Fibroblast of lung (primary cell): ENCODE results near the gene RGS19. TPM values are rescaled to one million over a fixed set of nuclear protein-coding genes. Genes with fewer than 3 reads are reported as not detected.
A peak's percentile ranks its signal among the peaks of the same experiment; 100 is the strongest.

Experiments
- DNase-seq, 2 donors: peaks; one replicate each; pipeline versions ENCODE4 v3.0.0 to v3.0.0-alpha.2; 2010; ENCODE audit warnings: low read depth in 2 of 2
- H2AFZ ChIP-seq: 2 replicates; pipeline ENCODE4 v1.5.1; 2012; ENCODE audit warnings: low read length, control low read depth, inconsistent platforms
- H3K27ac ChIP-seq: 2 replicates; pipeline ENCODE4 v1.5.1; 2011; ENCODE audit warnings: low read length, control low read depth; ENCODE audit not compliant: insufficient read depth
- H3K27me3 ChIP-seq: 2 replicates; pipeline ENCODE4 v1.5.1; 2011; ENCODE audit warnings: mild to moderate bottlenecking, low read length; ENCODE audit not compliant: control insufficient read depth, insufficient read depth
- H3K36me3 ChIP-seq: 2 replicates; pipeline ENCODE4 v1.5.1; 2011; ENCODE audit warnings: low read length; ENCODE audit not compliant: control insufficient read depth, insufficient read depth
- H3K4me1 ChIP-seq: 2 replicates; pipeline ENCODE4 v1.5.1; 2011; ENCODE audit warnings: low read length; ENCODE audit not compliant: control insufficient read depth, insufficient read depth; ENCODE audit errors: extremely low read depth
- H3K4me2 ChIP-seq: 2 replicates; pipeline ENCODE4 v1.5.1; 2011; ENCODE audit warnings: low read length, control low read depth; ENCODE audit not compliant: insufficient read depth; ENCODE audit errors: extremely low read depth
- H3K4me3 ChIP-seq, 4 experiments: fragments of 200-600 bp in 1 of 4; sonication (generic) in 1 of 4; replicated peaks in 1 of 4; 2 replicates each; pipeline ENCODE4 v1.5.1; 2011 to 2016; ENCODE audit warnings: low read length in 4 of 4, low read depth in 3 of 4, mild to moderate bottlenecking in 3 of 4, control low read depth in 2 of 4, inconsistent platforms in 1 of 4, mixed read lengths in 1 of 4; ENCODE audit not compliant: insufficient read depth in 1 of 4; ENCODE audit errors: control extremely low read depth in 1 of 4
- H3K79me2 ChIP-seq: 2 replicates; pipeline ENCODE4 v1.5.1; 2012; ENCODE audit warnings: mild to moderate bottlenecking, low read length, inconsistent platforms; ENCODE audit not compliant: control insufficient read depth, insufficient read depth
- H3K9ac ChIP-seq: 2 replicates; pipeline ENCODE4 v1.5.1; 2011; ENCODE audit warnings: mild to moderate bottlenecking, low read length, control low read depth; ENCODE audit not compliant: insufficient read depth
- H3K9me3 ChIP-seq: 2 replicates; pipeline ENCODE4 v1.5.1; 2012; ENCODE audit warnings: low read depth, low read length; ENCODE audit not compliant: control insufficient read depth, insufficient read depth
- H4K20me1 ChIP-seq: 2 replicates; pipeline ENCODE4 v1.5.1; 2011; ENCODE audit warnings: low read length; ENCODE audit not compliant: control insufficient read depth, insufficient read depth; ENCODE audit errors: extremely low read depth
- EZH2 ChIP-seq: IDR thresholded peaks from 2 replicates; pipeline ENCODE4 v1.5.1; 2012; ENCODE audit warnings: low read length, control low read depth, mild to moderate bottlenecking; ENCODE audit errors: missing control alignments
- polyA plus RNA-seq, 2 donors: library from polyadenylated mRNA; depleted of rRNA in 1 of 2; stranded (reverse) in 1 of 2; unstranded in 1 of 2; fragments of >200 nt; gene quantifications; 2 replicates each; pipeline ENCODE4 v1.2.1, GENCODE V29; 2011 to 2012; ENCODE audit warnings: missing spikeins in 1 of 2
- total RNA-seq: library from RNA; depleted of rRNA; stranded (reverse); fragments of >200 nt; gene quantifications from 2 replicates; pipeline ENCODE4 v1.2.1, GENCODE V29; 2014
- TF ChIP-seq, protein P1 (sequence below), 2 donors: IDR thresholded peaks in 1 of 2; conservative IDR thresholded peaks in 1 of 2; 1 replicate in 1 of 2; 2 replicates in 1 of 2; pipeline ENCODE4 v1.5.1; 2011 to 2012; ENCODE audit warnings: low read length in 2 of 2, control low read depth in 1 of 2, inconsistent platforms in 1 of 2, low read depth in 1 of 2, mild to moderate bottlenecking in 1 of 2

Gene RGS19
- total and polyA plus RNA-seq, 2 donors (not counting 1 experiment from before 2014, with no cell fraction given) = 5.8 to 9.1 TPM

DNA sequence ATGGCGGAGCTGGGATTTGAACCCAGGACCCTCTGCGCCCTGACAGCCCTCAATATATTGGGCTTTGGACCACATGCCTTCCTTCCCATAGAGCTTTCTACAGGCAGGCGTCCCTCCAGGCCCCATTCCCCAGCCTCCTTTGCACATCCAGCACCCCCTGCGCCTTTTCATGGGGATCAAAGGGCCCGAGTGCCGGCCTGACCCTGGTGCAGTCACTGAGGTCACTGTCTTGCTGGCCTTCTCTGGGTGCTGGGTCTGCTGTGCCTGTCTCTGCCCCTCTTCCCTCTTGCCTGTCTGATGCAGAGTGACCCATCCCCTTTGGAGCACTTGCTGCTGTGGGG, 2.3 kb upstream of the RGS19 start:
- no peak overlapping the region for H3K4me3 ChIP-seq
- TF ChIP-seq, protein P1, sequence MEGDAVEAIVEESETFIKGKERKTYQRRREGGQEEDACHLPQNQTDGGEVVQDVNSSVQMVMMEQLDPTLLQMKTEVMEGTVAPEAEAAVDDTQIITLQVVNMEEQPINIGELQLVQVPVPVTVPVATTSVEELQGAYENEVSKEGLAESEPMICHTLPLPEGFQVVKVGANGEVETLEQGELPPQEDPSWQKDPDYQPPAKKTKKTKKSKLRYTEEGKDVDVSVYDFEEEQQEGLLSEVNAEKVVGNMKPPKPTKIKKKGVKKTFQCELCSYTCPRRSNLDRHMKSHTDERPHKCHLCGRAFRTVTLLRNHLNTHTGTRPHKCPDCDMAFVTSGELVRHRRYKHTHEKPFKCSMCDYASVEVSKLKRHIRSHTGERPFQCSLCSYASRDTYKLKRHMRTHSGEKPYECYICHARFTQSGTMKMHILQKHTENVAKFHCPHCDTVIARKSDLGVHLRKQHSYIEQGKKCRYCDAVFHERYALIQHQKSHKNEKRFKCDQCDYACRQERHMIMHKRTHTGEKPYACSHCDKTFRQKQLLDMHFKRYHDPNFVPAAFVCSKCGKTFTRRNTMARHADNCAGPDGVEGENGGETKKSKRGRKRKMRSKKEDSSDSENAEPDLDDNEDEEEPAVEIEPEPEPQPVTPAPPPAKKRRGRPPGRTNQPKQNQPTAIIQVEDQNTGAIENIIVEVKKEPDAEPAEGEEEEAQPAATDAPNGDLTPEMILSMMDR (conservative IDR thresholded peaks at IDR 0.05 in 1 of 2, IDR thresholded peaks at IDR 0.05 in 1 of 2; ENCODE audit: low read depth in 1 of 2, low read length in 2 of 2) = no peak
- TF ChIP-seq EZH2 = no peak

DNA sequence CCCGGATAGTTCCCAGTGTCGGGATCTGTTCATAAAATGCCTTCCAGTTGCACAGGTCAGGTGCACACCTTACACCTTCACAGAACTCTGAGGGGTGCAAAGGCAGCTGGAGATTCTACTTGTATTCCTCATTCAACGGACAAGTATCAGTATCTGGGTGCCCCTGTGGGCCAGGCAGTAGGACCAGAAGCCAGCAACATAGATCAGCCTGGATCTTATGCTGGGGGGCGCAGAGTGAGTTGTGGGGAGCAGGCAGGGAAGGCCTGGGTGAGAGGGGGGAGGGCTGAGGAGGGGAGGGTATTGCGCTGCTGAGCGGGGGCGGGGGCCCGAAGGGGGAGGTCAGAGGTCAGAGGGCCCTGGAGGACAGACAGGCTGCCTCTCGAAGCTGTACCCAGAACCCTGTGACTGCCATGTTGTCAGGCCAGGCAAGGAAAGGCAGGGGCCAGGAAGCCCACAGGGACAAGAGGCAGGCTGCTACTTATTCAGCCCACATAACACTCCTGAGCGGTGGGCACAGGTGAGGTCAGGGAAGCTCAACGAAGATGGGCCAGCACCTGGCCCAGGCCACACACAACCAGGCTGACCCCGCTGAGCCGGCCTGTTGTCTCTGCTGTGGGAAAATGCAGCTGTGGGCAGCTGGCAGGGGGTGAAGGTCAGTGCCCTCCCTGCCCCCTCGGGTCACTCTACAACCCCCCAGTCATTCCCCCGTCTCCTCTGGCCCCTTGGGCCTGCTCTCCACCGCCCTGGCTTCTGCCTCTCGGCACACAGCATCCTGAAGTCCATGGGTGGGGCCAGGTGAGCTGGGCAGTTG, 1.7 kb upstream of the RGS19 start:
- Histone ChIP-seq H4K20me1 (no peaks in the 10 kb centered on the region), H3K36me3 (no peaks in the 10 kb centered on the region), H3K27ac (no peak overlapping the region), H3K4me3 (peak overlapping the region in 1 of 4 experiments; percentile 57), H3K27me3 (peaks cover 21% of the 10 kb centered on the region), H3K4me1 (peaks cover 10% of the 10 kb centered on the region), H3K9me3 (no peaks in the 10 kb centered on the region), H3K4me2 (no peak overlapping the region), H2AFZ (no peak overlapping the region), H3K9ac (no peak overlapping the region), H3K79me2 (no peaks in the 10 kb centered on the region)
- TF ChIP-seq, protein P1 (conservative IDR thresholded peaks at IDR 0.05 in 1 of 2, IDR thresholded peaks at IDR 0.05 in 1 of 2; ENCODE audit: low read depth in 1 of 2, low read length in 2 of 2) = no peak
- no peak for TF ChIP-seq EZH2
- DNase-seq = no peak

More for the DNA sequence above, 2.3 kb upstream of the RGS19 start:
- Histone ChIP-seq H3K9me3 (no peaks in the 10 kb centered on the region), H3K27ac (no peak overlapping the region), H3K4me2 (no peak overlapping the region), H2AFZ (no peak overlapping the region), H4K20me1 (no peaks in the 10 kb centered on the region), H3K36me3 (no peaks in the 10 kb centered on the region), H3K27me3 (peaks cover 24% of the 10 kb centered on the region), H3K4me1 (peaks cover 10% of the 10 kb centered on the region), H3K9ac (no peak overlapping the region), H3K79me2 (no peaks in the 10 kb centered on the region)
- DNase-seq = no peak

DNA sequence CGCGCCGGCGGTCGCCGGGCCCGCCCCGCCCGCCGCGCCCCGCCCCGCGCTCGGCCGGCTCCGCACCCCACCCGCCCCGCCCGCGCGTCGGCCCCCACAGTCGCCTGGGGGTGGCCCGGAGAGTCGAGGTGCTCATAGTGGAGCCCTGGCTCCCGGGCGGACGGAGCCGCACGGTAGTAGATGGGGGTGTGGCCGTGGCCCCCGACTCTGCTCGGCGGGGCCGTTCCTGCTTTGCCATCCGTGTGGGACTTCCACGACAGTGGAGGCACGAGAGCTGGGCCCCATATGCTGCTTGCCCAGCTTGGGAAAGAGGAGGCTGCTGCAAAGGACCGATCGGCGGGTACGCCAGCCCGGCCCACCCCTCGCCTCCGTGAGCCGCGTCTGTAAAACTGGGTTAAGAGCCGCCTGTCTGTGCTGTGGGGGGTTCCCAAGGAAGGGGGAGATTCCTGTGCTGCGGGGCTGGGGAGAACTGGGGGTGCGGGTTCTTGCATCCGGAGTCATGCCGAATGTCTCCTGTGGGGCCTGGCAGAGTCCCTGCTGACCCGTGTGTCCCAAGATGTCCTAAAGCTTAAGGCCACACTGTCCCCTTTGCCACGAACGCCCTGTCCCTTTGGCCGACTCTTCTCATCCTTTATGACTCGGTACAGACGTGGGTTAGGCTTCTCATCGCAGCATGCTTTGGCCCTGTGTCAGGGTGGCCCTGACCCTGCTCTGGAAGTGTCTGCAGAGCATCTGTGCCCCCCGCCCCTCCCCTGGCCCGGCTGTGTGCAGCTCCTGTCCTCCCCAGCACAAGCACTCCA, 895 bp upstream of the RGS19 start, which contains the start of gene OPRL1:
OPRL1 (plus strand) TSS at position 70 of the 800 bp plus-strand sequence. CDS start 12,639 bp downstream, outside the sequence.
- H3K4me3 ChIP-seq = peak within 1 kb of the TSS; percentile 58 to 89 (median 76)
- peaks cover 13% of the 10 kb centered on the region for H3K27me3 ChIP-seq
- H3K79me2 ChIP-seq = no peaks in the 10 kb centered on the region
- peak in 1 of 2 donors; percentile 19 for DNase-seq
- H3K36me3 ChIP-seq = no peaks in the 10 kb centered on the region
- peak within 1 kb of the TSS; percentile 87 for H3K4me2 ChIP-seq
- peak within 1 kb of the TSS; percentile 55 for H3K9ac ChIP-seq
- H3K27ac ChIP-seq = peak within 1 kb of the TSS; percentile 14
- H3K4me1 ChIP-seq = peaks cover 10% of the 10 kb centered on the region
- H4K20me1 ChIP-seq = no peaks in the 10 kb centered on the region
- TF ChIP-seq EZH2 = no peak
- TF ChIP-seq, protein P1 (conservative IDR thresholded peaks at IDR 0.05 in 1 of 2, IDR thresholded peaks at IDR 0.05 in 1 of 2; ENCODE audit: low read depth in 1 of 2, low read length in 2 of 2) = no peak
- H2AFZ ChIP-seq = peak within 1 kb of the TSS; percentile 49
- no peaks in the 10 kb centered on the region for H3K9me3 ChIP-seq
